GM21526 (cell line): ENCODE data around the gene CDS2.

Experiments used
- ATAC-seq: cut with Tn5 transposase; IDR thresholded peaks from one replicate; pipeline ENCODE4 v1.9.1; 2021; ENCODE audit warnings: moderate library complexity; ENCODE audit not compliant: unreplicated experiment, low FRiP score

The CDS2 gene

GRCh38 chr20:5203380-5203779 lies 76.6 kb downstream of the CDS2 start:
- ATAC-seq = no peak

DNA sequence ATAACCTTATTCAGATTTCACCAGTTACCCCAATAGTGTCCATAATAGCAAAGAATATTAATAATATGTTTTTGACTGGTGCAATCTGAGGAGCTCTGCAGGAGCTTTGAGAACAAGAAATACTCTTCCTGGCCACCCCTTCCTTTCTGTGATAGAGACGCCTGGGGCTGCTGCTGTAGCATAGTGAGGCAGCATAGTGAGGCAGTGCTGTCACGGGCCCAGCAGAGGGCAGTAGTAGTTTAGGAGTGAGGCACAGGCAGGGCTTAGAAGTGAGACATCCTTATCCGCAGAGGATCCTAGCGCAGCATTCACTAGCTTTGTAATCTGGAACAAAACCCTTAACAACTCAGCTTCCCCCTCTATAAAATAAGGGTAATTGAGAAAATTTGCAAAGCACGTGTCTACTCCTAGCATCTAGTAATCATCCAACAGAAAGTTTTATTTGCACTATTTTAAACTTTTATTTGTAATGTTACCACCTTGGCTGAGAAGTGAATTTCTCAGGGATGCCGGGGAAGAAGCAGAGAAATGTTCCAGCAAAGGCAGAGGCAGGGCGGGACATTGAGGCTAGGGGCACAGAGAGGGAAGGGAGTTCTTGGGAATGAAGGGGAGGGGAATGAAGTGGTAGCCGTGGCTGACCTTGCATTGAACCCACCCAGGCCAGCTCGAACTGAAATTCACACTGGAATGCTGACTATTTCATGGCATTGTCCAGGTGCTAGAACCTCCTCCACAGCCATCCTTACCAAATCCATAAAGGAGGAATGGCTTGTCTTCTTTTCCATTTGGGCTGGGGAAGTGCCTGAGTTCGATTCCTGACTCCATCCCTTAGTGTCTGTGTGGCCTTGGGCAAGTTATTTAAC lies 78.8 kb downstream of the CDS2 start:
- peak; percentile 98 for ATAC-seq

DNA sequence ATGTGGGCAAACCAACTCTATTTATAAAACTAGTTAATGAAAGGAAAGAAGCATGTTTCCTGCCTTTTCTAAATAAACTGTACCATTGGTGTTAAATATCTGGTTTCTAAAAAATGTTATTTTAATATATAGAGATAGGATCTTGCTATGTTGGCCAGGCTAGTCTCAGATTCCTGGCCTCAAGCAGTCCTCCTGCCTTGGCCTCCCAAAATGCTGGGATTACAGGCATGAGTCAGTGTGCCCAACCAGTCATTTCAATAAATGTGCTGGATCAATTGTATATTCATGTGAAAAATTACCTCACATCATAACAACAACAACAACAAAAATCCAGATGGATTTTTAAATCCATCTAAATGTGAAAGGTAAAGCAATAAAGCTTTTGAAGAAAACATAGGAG lies 80.3 kb downstream of the CDS2 start:
- no peak for ATAC-seq

DNA sequence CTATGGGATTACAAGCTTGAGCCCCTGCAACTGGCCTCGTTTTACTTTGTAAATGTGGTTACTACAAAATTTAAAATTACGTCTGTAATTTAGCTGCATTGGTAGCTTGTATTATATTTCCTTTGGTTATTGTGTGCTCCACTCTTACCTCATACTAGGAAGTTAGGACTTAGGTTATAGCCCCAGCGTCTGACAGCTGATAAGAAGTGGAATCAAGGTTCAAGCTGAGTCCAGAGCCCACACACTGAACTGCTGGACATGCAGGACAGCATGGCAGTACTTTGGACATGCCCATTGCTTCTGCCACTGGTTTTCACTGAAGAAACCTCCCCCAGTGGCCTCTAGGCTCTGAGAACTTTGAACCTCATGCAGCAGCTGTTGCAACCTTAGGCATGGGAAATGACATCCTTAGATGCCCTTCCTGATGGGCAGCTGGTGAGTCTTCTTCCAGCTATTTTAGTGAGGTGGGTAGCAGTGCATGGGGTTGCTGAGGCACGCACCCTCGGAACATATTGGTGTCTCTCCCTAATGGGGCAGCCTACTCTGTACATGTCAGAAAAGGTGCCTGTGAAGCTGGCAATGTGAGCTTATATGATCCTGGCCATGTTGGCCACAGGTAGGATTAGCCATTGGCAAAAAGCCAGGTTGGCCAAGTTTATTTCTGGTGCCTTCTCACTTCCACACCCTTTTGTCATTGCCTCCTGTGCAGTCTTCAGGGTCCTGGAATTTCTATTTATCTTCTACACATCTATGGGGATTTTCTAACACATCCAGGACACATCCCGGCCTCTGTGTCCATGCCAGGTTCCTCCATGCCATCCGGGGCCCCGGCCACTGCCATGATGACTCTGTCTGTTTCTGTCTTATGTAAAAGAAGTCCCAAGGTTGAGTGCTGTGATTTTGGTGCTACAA lies 85.3 kb downstream of the CDS2 start:
- ATAC-seq = no peak

DNA sequence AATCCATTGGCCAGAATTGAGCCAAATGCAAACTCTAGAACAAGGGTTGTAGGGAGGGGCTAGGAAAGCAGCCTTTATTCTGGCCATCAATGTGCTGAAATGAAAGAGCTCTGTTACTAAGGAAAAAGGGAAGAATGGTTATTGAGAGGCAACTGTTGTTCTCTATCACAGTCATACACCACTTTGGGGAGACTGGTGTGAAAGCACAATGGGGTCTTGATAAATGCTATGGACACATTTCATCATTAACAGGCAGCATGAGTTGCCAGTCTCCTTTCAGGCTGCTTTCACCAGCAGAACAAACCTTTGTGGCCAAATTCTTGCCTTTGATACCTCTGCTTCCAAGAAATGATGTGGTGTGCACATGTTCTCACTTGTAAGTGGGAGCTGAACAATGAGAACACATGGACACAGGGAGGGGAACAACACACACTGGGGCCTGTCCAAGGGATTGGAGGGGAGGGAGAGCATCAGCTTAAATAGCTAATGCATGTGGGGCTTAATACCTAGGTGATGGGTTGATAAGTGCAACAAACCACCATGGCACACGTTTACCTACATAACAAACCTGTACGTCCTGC lies 86.2 kb downstream of the CDS2 start:
- ATAC-seq = no peak

DNA sequence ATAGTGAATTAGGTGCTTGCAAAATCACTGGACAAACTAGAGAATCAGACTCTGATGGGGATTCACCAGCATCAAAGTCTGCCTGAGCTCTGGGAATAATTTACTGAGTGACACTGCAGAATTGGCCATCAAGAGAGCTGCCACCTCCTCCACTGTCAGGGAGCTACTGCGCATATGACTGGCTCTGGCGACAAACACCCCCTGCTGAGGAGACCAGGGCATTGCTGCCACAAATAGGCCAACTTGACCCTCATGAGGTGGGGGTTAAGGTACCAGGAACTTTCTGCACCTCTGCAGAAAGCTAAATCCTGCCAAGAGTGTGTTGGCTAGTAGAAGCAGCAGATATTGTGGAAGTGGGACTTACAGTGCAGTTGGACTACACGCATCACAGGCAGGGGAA lies 88.0 kb downstream of the CDS2 start:
- no peak for ATAC-seq

DNA sequence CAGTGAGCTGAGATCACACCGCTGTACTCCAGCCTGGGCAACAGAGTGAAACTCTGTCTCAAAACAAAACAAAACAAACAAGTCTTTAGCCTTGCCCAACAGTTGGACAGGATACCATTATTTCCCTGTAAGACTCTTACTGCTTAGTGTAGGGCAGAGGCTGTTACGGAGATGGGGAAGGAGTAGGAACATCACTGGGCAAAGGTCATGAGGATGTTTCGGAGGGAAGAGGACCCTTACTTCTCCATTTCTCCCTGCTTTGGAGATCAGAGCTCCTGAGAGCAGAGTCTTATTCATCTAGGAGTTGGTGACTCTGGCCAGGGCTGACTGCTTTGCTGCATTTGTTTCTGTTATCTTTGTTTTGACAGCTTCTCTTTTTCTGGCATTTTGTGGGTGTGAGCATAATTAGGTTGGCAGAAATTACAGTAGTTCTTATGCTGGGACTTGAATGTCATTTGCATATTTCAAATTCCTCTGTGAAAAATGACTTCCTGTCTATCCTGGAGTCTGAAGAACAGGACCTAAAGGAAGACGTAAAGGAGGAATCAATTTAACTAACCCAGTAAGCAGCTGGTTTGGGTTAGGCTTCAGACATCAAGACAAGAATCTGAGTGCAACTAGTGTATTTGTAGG lies 89.0 kb downstream of the CDS2 start:
- no peak for ATAC-seq

GRCh38 chr20:5216663-5217062 lies 89.9 kb downstream of the CDS2 start:
- ATAC-seq = no peak

DNA sequence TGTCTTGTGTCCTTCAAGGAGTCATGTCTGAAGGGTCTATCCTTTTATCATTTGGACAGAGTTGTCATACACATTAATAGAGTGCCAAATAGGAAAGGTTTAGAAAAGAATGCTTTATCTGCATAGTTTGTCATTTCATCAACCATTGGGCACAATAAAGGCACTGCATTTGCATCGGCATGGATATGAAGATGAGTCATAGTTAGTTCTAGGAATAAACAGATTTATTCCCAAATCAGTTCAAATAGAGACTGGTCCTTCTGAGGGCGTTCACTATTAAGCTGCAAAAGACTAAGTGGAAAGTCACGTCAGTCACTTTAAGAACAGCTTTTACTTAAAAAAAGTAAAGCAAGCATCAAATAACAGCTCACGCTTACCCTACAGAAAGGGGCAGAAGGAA lies 90.8 kb downstream of the CDS2 start:
- no peak for ATAC-seq

- no peak for ATAC-seq
Measured at GRCh38 chr20:5220321-5221060, 93.7 kb downstream of the CDS2 start.

DNA sequence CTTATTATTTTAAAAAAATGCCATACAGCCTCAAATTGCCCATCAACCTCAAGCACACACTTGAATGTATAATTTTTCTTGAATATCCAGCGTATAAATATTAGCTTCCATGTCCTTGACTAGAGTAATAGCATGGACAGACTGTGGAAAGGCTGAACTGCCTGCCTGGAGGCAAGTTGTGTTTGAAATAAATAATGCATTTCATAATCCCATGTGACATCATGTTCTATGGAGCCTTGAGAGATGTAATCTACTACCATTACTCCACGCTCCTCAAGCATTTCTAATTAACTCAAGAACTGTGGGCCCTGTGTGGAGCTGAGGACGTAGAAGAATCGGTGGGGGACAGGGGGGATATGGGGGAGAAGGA lies 94.2 kb downstream of the CDS2 start:
- ATAC-seq = no peak

DNA sequence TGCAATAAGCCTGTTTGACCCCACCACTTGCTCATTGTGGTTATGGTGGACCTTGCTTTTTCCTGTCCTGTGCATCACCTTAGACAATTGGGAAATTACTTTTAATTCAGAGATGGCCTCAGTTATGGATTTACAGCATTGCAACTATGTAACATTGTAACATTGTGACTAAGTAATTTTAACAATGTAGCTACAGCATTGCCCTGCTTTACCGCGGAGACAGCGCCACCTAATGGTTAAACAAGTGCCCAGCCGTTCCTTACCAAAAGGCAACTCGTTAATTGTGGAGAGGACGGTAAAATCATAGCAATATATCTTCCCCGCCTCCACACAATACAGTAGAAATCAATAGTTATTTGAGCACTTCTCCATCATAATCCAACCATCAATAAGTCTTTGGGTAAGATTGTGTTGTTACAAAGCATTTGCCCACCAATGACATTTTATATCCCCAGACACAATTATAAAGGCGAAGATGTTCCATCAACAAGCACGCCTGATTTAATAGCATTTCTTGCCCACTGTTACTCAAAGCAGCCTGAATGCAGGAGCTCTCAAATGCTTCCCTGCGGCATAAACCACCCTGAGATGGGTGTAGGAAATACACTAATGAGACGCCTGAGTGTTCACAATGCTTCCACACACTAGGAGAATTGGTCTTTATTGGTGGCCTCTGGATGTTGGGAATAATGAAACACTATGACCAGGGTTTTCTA lies 96.3 kb downstream of the CDS2 start:
- no peak for ATAC-seq

- no peak for ATAC-seq
Measured at GRCh38 chr20:5230544-5230943, 103.7 kb downstream of the CDS2 start.

- no peak for ATAC-seq
Measured at GRCh38 chr20:5234158-5234557, 107.3 kb downstream of the CDS2 start.

DNA sequence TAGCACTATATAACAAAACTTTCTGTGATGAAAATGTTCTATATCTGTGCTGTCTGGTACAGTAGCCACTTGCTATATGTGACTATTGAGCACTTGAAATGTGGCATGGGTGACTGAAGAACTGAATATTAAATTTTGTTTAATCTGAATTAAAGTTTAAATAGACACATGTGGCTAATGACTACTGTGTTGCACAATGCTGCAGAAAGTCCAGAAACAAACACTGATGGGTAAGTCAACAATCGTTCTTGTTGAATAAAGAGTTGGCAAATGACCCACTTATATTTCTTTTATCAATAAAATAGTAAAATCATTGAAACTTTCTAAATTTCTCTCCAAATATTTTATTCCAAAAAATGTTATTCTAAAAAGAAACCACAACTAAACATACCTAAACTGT lies 108.2 kb downstream of the CDS2 start:
- no peak for ATAC-seq
